ENCODE measurements around the gene AARSD1.
"Not testable (repeated sequence)": the region's sequence is repeated elsewhere in the genome, so short reads cannot be mapped to it uniquely, and the experiment has no call there.

DNA sequence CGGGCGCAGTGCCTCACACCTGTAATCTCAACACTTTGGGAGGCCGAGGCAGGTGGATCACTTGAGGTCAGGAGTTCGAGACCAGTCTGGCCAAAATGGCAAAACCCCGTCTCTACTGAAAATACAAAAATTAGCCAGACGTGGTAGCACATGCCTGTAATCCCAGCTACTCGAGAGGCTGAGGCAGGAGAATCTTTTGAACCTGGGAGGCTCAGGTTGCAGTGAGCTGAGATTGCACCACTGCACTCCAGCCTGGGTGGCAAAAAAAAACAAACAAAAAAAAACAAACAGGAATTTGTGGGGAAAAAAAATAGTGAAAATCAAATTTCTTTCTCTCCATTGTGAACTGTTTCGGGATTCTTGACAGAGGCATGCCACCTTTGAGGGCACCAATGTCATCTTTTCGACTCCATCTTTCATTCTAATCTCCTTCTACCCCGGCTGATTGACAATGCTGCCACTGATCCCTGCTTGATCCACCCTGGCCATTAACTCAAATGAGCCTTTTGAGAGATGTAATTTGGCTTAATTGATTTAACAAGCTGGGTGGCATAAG, 44.7 kb downstream of the AARSD1 start:
- not testable (repeated sequence) for TF ChIP-seq CTCF (IDR thresholded peaks at IDR 0.05; ENCODE audit: insufficient read depth, low read length, poor library complexity, severe bottlenecking); EZH2phosphoT487 (conservative IDR thresholded peaks at IDR 0.05; ENCODE audit: low read length)
